Measurements from ENCODE around the gene HMOX1. TPM values are rescaled to one million over a fixed set of nuclear protein-coding genes. Genes with fewer than 3 reads are reported as not detected.
A peak's percentile ranks its signal among the peaks of the same experiment; 100 is the strongest.

HMOX1 gene
- total and polyA plus RNA-seq, 2 of the 13 experiments (the other 11 are each of a cell fraction or from before 2014, with no cell fraction given): 53.6 to 67.4 TPM

DNA sequence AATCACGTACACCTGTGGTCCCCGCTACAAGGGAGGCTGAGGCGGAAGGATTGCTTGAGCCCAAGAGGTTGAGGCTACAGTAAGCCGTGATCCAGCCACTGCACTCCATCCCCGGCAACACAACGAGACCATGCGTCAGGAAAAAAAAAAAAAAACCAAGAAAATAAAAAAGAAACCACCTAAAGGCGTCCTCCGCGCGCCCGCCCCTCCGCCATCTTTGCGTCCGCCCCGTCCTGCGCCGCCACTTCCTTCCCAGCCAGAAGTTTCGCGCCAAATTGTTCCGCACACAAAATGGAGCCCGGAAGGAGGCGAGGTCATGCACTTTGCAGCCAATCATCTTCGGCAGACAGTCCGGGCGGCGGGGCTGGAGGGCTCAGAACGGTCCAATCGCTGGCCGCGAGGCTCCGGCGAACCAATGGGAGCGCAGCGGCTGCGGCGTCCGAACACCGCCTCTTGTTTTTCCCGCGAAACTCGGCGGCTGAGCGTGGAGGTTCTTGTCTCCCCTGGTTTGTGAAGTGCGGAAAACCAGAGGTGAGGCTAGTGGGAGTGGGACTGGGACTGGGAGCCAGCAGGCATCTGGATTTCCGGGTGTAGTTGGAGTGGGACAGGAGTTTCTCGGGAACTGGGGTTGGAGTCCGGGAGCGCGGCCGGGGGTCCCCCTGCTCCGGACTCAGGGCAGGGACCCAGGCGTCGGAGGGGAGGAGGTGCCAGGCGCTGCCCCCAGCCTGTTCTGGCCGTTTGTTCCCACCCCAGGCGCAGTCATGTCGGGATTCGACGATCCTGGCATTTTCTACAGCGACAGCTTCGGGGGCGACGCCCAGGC, 19.0 kb downstream of the HMOX1 start, which contains the start of gene MCM5 (continued):
- TF ChIP-seq XBP1 (CRISPR knock-in tag; IDR thresholded peaks at IDR 0.05) (no peak), HOXA3 (CRISPR knock-in tag; IDR thresholded peaks at IDR 0.05) (peak; percentile 97), SCMH1 (CRISPR knock-in tag; IDR thresholded peaks at IDR 0.05; ENCODE audit: borderline replicate concordance) (no peak), ZNF138 (CRISPR knock-in tag; IDR thresholded peaks at IDR 0.05; ENCODE audit: low read depth) (peak; percentile 76), HNRNPK (IDR thresholded peaks at IDR 0.05; ENCODE audit: low read depth, low read length, poor library complexity, severe bottlenecking) (no peak), SOX5 (CRISPR knock-in tag; IDR thresholded peaks at IDR 0.05; ENCODE audit: borderline replicate concordance) (no peak), NCOA5 (CRISPR knock-in tag; IDR thresholded peaks at IDR 0.05) (no peak), TOE1 (CRISPR knock-in tag; IDR thresholded peaks at IDR 0.05) (no peak), IKZF4 (CRISPR knock-in tag; IDR thresholded peaks at IDR 0.05; ENCODE audit: borderline replicate concordance, low read depth, not compliant biosample characterization) (peak; percentile 80), SMAD3 (CRISPR knock-in tag; IDR thresholded peaks at IDR 0.05) (no peak), TCF7 (IDR thresholded peaks at IDR 0.05; ENCODE audit: low read depth) (no peak), AFF4 (CRISPR knock-in tag; IDR thresholded peaks at IDR 0.05) (no peak), NKX3-1 (CRISPR knock-in tag; IDR thresholded peaks at IDR 0.05) (no peak; the same call in 1 of the 2 replicates), ZFP36L2 (CRISPR knock-in tag; IDR thresholded peaks at IDR 0.05) (no peak), SNRNP70 (IDR thresholded peaks at IDR 0.05; ENCODE audit: low read depth, low read length) (no peak), ZZZ3 (CRISPR knock-in tag; IDR thresholded peaks at IDR 0.05; ENCODE audit: borderline replicate concordance) (no peak; the same call in 1 of the 2 replicates), GLI4 (CRISPR knock-in tag; IDR thresholded peaks at IDR 0.05; ENCODE audit: borderline replicate concordance) (0 out of 2 replicates have a peak, but pooled peaks have one; percentile 63), ZNF644 (CRISPR knock-in tag; IDR thresholded peaks at IDR 0.05; ENCODE audit: low read depth) (no peak), ZNF33B (CRISPR knock-in tag; IDR thresholded peaks at IDR 0.05) (peak; percentile 62; the same call in 1 of the 2 replicates), NR2C2 (CRISPR knock-in tag; IDR thresholded peaks at IDR 0.05; ENCODE audit: borderline replicate concordance) (peak; percentile 81), ZNF354B (CRISPR knock-in tag; IDR thresholded peaks at IDR 0.05) (0 out of 2 replicates have a peak, but pooled peaks have one; percentile 58), MEIS1 (CRISPR knock-in tag; IDR thresholded peaks at IDR 0.05; ENCODE audit: borderline replicate concordance) (no peak), FLYWCH1 (CRISPR knock-in tag; IDR thresholded peaks at IDR 0.05) (peak; percentile 95; the same call in 1 of the 2 replicates), ZNF501 (CRISPR knock-in tag; IDR thresholded peaks at IDR 0.05) (peak; percentile 80), ESRRA (CRISPR knock-in tag; IDR thresholded peaks at IDR 0.05; ENCODE audit: low read depth) (no peak)
- TF ChIP-seq, protein P1, sequence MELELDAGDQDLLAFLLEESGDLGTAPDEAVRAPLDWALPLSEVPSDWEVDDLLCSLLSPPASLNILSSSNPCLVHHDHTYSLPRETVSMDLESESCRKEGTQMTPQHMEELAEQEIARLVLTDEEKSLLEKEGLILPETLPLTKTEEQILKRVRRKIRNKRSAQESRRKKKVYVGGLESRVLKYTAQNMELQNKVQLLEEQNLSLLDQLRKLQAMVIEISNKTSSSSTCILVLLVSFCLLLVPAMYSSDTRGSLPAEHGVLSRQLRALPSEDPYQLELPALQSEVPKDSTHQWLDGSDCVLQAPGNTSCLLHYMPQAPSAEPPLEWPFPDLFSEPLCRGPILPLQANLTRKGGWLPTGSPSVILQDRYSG (CRISPR knock-in tag; IDR thresholded peaks at IDR 0.05): no peak
